A673 (cell line): ENCODE measurements around the gene RNF168. TPM values are rescaled to one million over a fixed set of nuclear protein-coding genes. Genes with fewer than 3 reads are reported as not detected.
"Not testable (repeated sequence)": the region's sequence is repeated elsewhere in the genome, so short reads cannot be mapped to it uniquely, and the experiment has no call there.

ENCODE experiments used
- BruUV-seq: library from RNA; stranded (reverse); fragments of 400-500 nt; replicated peaks from 2 replicates; lab custom pipeline; 2021; lab: Mats Ljungman, UMichigan
- CTCF ChIA-PET: fragments of 300-600 bp; sonication (Branson Sonifier 250); formaldehyde crosslinking; loops from one replicate; lab custom pipeline; 2022; ENCODE audit warnings: antibody characterized with exemption; lab: Charles Lee
- POLR2A ChIA-PET: fragments of 300-600 bp; sonication (Branson Sonifier 250); formaldehyde crosslinking; loops from one replicate; lab custom pipeline; 2022; ENCODE audit warnings: antibody characterized with exemption; ENCODE audit not compliant: low non-redundant PET; lab: Charles Lee
- DNase-seq: peaks from one replicate; pipeline ENCODE4 v3.0.0-alpha.2; 2015; ENCODE audit warnings: low spot score
- H3K27ac ChIP-seq: fragments of 200-600 bp; sonication (generic); 2 replicates; pipeline ENCODE4 v1.5.1; 2016; ENCODE audit warnings: mixed run types, low read depth, mild to moderate bottlenecking, mixed read lengths, antibody characterized with exemption, low read length; ENCODE audit not compliant: poor library complexity, severe bottlenecking
- H3K27me3 ChIP-seq: fragments of 200-600 bp; sonication (generic); replicated peaks from 2 replicates; pipeline ENCODE4 v1.6.1; 2017; ENCODE audit warnings: mixed run types, low read depth, mild to moderate bottlenecking, mixed read lengths, antibody characterized with exemption, low read length; ENCODE audit not compliant: insufficient read depth, poor library complexity
- H3K36me3 ChIP-seq: fragments of 200-600 bp; sonication (generic); 2 replicates; pipeline ENCODE4 v1.6.1; 2016; ENCODE audit warnings: mixed run types, mild to moderate bottlenecking, mixed read lengths, antibody characterized with exemption, low read length; ENCODE audit not compliant: insufficient read depth, poor library complexity, severe bottlenecking
- H3K4me1 ChIP-seq: fragments of 200-600 bp; sonication (generic); 2 replicates; pipeline ENCODE4 v1.6.1; 2017; ENCODE audit warnings: mixed run types, mild to moderate bottlenecking, mixed read lengths, antibody characterized with exemption, low read length; ENCODE audit not compliant: insufficient read depth, poor library complexity, severe bottlenecking
- H3K4me3 ChIP-seq: fragments of 200-600 bp; sonication (generic); 2 replicates; pipeline ENCODE4 v1.5.1; 2016; ENCODE audit warnings: low read depth, mixed run types, mild to moderate bottlenecking, mixed read lengths, low read length; ENCODE audit not compliant: poor library complexity, severe bottlenecking
- H3K9me3 ChIP-seq: fragments of 200-600 bp; sonication (generic); 2 replicates; pipeline ENCODE4 v1.6.1; 2016; ENCODE audit warnings: mixed run types, low read depth, mild to moderate bottlenecking, mixed read lengths, antibody characterized with exemption, low read length; ENCODE audit not compliant: poor library complexity, severe bottlenecking
- CTCF ChIP-seq: fragments of 300-800, 200-600 bp; sonication (generic); conservative IDR thresholded peaks from 2 replicates; pipeline ENCODE4 v1.5.1; 2017; ENCODE audit warnings: low read depth, mild to moderate bottlenecking, antibody characterized with exemption, low read length, moderate library complexity, mixed read lengths
- EZH2 ChIP-seq: fragments of 200-600 bp; sonication (generic); IDR thresholded peaks from 2 replicates; pipeline ENCODE4 v1.6.1; 2017; ENCODE audit warnings: borderline replicate concordance, low read depth, mild to moderate bottlenecking, mixed read lengths, antibody characterized with exemption, low read length; ENCODE audit not compliant: poor library complexity, severe bottlenecking
- intact Hi-C: fragments of 100-400 bp; cut with micrococcal nuclease; formaldehyde crosslinking; loops from one replicate; pipeline ENCODE4 v1.10.0; 2022; ENCODE audit not compliant: unreplicated experiment
- total RNA-seq: library from RNA; stranded (reverse); gene quantifications from 2 replicates; pipeline ENCODE4 v1.2.3, GENCODE V29; 2021

Gene RNF168
- total RNA-seq, 1 experiment from 2014 or later: 42.9 TPM

DNA sequence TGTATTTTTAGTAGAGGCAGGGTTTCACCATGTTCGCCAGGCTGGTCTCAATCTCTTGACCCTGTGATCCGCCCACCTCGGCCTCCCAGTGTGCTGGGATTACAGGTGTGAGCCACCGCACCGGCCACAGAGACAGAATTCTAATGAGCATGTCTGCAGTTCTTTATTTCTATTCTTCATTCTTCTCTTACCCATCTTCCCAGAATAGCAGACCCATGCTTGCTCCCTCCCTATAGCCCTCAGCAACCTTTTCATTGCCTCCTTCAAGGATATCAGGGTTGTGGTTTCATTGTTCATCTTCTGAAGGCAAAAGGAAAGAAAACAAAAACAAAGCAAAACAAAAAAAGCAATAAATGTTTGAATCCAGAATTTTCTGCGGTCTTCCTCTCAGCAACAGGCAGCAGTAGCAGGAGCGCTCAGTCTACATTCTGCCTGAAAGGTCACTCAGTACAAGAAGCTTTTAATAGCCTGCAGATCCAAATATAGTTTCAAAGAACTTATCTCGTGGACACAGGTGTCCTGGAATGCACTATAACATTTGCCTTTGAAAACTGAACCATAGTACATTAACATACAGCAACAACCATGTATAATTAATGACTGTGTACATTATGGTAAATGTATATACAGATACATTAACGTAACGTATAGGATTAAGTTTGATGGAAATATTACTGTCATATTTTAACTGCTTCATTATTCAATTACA, 11.5 kb upstream of the RNF168 start, which contains the start of gene SMCO1:
Gene SMCO1 (minus strand): TSS at position 434 of the 709 bp plus-strand sequence. CDS start 137 bp downstream, at position 297.
- Histone ChIP-seq H3K36me3 (no peaks in the 10 kb centered on the region), H3K27me3 (no peaks in the 10 kb centered on the region), H3K4me3 (no peak within 1 kb of the TSS), H3K4me1 (no peaks in the 10 kb centered on the region), H3K9me3 (peaks cover 31% of the 10 kb centered on the region), H3K27ac (no peak within 1 kb of the TSS)
- BruUV-seq: no TSS peak
- intact Hi-C loops: no loop called here
- CTCF ChIA-PET: no interaction called here
- POLR2A ChIA-PET: no interaction called here
- no peak for DNase-seq
- TF ChIP-seq EZH2: no peak
- no peak for TF ChIP-seq CTCF

DNA sequence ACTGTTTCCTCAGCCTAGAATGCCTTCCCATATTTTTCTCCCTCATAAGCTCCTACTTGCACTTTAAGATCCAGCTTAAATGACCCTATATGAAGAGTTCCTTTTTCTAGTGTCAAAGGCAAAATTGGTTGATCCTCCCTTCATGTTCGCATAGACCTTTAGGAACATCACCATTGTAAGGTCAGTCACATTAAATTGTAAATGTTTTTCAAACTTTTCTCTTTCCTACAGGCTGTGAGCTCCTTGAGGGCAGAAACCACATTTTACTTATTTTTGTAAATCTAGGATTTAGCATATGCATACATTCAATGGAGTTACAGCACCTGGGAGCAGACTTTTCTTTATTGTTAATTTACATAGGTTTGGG, 10.8 kb upstream of the RNF168 start:
- intact Hi-C loops: no loop called here
- peaks cover 23% of the 10 kb centered on the region for H3K9me3 ChIP-seq
- BruUV-seq: no TSS peak
- no peak for DNase-seq
- H3K27ac ChIP-seq: no peak overlapping the region
- no peaks in the 10 kb centered on the region for H3K27me3 ChIP-seq
- H3K4me1 ChIP-seq: no peaks in the 10 kb centered on the region
- ChIA-PET POLR2A (no interaction called here), CTCF (no interaction called here)
- no peak overlapping the region for H3K4me3 ChIP-seq
- no peaks in the 10 kb centered on the region for H3K36me3 ChIP-seq
- TF ChIP-seq CTCF (no peak), EZH2 (no peak)

DNA sequence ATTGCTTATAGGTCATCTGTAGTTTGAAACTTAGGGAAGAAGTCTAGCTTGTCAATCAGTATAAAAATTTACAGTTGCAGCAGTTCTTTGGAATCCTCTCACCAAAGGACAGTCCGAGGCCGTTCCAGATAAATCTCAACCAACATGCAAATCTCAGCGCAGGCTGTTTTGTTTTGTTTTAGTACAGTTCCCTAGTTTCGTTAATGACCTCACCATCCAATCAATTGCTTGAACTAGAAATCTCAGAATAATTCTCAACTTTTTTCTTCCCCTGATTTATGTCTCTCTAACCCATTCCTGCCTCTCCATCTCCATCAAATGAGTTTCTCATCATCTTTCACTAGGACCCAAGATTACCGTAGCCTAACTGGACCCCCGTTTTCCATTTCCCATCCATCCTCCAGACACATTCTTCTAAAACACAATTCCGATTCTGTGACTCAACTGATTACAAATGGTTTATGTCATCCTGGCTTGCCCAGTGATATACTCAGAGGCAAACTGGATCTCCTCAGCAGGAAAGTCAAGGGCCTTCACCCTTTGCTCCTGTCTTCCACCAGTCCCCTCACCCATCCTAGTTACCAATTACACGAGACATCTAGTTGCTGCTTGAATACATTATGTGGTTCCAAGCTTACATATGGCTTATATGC, 10.3 kb upstream of the RNF168 start:
- BruUV-seq: no TSS peak
- H3K27ac ChIP-seq: no peak overlapping the region
- intact Hi-C loops: no loop called here
- POLR2A ChIA-PET: interaction anchor here (0.7 kb wide), 1 partner anchor 35 kb away, joined by 3 read pairs; no protein-coding TSS in a partner anchor
- no peaks in the 10 kb centered on the region for H3K4me1 ChIP-seq
- no peak overlapping the region for H3K4me3 ChIP-seq
- peaks cover 18% of the 10 kb centered on the region for H3K9me3 ChIP-seq
- no peak for DNase-seq
- no peaks in the 10 kb centered on the region for H3K36me3 ChIP-seq
- no peak for TF ChIP-seq EZH2
- TF ChIP-seq CTCF: no peak
- CTCF ChIA-PET: no interaction called here
- H3K27me3 ChIP-seq: no peaks in the 10 kb centered on the region

GRCh38 chr3:196511646-196512425, 8.3 kb upstream of the RNF168 start:
- H3K9me3 ChIP-seq, H3K36me3 ChIP-seq, intact Hi-C loops, H3K27me3 ChIP-seq, DNase-seq, CTCF ChIA-PET, H3K4me3 ChIP-seq, H3K4me1 ChIP-seq, POLR2A ChIA-PET, BruUV-seq, H3K27ac ChIP-seq: not testable (repeated sequence)

DNA sequence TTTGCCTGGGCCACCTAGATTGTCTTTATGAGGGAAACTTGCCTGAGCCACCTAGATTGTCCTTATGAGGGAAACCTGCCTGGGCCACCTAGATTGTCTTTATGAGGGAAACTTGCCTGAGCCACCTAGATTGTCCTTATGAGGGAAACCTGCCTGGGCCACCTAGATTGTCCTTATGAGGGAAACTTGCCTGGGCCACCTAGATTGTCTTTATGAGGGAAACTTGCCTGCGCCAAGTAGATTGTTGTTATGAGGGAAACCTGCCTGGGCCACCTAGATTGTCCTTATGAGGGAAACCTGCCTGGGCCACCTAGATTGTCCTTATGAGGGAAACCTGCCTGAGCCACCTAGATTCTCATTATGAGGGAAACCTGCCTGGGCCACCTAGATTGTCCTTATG, 7.5 kb upstream of the RNF168 start:
- H3K36me3 ChIP-seq, BruUV-seq, H3K4me3 ChIP-seq, POLR2A ChIA-PET, H3K4me1 ChIP-seq, intact Hi-C loops, H3K9me3 ChIP-seq, CTCF ChIA-PET, H3K27ac ChIP-seq, DNase-seq, H3K27me3 ChIP-seq: not testable (repeated sequence)
